DOHH2 (cell line): ENCODE data around the gene TUBB4A.

Experiments used
- EZH2phosphoT487 ChIP-seq: fragments of 200-600 bp; sonication (generic); IDR thresholded peaks from 2 replicates; pipeline ENCODE4 v1.6.1; 2017; ENCODE audit warnings: borderline replicate concordance, mild to moderate bottlenecking, antibody characterized with exemption, low read length, moderate library complexity, mixed read lengths
- TF ChIP-seq, protein P1 (sequence below): fragments of 200-600 bp; sonication (generic); IDR thresholded peaks from one replicate; pipeline ENCODE4 v1.5.1; 2014; ENCODE audit warnings: antibody characterized with exemption, mild to moderate bottlenecking, low read depth, low read length; ENCODE audit not compliant: poor library complexity, severe bottlenecking

DNA sequence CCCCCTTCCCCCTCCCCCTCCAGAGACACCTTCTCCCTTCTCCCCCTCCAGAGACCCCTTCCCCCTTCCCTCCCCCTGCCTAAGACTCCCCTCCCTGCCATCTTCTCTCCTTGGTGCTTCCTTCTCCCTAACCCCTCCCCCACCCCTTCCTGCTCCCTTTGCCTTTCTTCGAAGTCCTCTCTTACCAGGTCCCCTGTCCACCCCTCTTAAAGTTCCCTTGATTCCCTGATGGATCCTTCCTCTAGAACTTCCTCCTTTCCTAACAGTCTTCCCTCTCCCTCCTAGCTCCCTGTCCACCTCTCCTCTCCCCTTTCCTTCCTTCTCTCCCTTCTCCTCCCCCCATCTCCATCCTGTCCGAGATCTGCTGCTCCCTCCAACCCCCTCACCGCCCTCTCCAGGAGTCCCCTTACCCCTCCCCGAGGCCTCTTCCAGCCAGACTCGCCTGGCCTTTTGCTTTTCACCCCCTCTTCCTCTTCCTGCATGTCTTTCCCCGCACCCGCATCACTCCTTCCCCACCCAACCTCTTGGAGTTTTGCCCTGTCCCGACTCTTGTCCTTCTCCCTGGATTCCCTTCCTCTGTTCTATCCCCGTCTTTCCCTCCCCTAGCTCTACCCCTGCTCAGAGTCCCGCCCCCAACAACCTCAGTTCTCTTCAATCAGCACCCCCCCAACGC, 31.8 kb upstream of the TUBB4A start:
- TF ChIP-seq, protein P1, sequence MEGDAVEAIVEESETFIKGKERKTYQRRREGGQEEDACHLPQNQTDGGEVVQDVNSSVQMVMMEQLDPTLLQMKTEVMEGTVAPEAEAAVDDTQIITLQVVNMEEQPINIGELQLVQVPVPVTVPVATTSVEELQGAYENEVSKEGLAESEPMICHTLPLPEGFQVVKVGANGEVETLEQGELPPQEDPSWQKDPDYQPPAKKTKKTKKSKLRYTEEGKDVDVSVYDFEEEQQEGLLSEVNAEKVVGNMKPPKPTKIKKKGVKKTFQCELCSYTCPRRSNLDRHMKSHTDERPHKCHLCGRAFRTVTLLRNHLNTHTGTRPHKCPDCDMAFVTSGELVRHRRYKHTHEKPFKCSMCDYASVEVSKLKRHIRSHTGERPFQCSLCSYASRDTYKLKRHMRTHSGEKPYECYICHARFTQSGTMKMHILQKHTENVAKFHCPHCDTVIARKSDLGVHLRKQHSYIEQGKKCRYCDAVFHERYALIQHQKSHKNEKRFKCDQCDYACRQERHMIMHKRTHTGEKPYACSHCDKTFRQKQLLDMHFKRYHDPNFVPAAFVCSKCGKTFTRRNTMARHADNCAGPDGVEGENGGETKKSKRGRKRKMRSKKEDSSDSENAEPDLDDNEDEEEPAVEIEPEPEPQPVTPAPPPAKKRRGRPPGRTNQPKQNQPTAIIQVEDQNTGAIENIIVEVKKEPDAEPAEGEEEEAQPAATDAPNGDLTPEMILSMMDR: no peak
- no peak for TF ChIP-seq EZH2phosphoT487
